DMS 273 treated with DMSO at 0.1 percent for 48 hours (cell line): ENCODE data around the gene KLHL13.

ENCODE experiments used
- DNase-seq: peaks from one replicate; lab custom pipeline; 2025; lab: John Stamatoyannopoulos, UW

Gene KLHL13

GRCh38 chrX:117854806-117855205 is 261.8 kb downstream of the KLHL13 start:
- DNase-seq: no peak

DNA sequence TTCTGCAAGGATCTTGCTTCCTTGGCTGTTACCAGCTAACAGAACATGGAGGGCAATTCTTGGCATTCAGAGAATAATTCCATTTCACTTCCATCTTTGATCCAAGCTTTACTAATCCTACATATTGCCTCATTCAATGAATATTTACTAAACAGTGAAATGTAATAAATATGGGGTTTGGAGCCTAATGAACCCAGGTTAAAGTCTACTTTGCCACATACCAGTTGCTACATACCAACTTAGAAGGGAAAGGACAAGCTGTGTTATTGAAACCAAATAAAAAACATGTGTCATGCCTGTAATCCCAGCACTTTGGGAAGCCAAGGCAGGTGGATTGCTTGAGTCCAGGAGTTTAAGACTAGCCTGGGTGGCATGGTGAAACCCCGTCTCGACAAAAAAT is 265.6 kb downstream of the KLHL13 start:
- no peak for DNase-seq
